ENCODE results near the gene PRLR.

Gene PRLR

DNA sequence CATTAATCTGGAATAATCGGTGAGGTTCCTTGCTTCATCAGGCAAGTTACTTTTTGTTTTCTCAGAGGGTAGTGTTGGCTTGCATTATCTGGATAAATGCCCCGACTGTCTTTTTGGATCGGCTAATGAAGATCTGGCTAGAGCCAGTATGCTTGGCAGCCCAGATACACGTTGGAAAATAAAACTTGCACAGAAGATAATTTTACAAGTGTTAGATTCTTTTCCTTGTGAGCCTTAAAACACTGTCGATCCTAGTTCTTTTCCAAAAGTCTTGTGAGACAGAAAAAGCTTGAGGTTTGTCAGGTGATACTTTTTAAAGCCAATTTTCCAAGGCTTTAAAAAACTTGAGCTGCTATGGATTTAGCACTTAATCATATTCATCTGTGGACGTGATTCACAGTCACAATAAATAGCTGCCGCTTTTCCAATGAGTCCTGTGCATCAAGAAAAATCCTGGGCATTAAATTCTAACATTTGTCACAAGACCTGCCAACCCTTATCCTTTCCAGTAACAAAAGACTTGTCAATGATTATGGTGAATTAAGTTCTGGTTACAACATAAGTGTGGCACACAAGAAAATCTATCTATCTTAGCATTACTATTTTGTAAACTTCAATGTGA lies 68.5 kb downstream of the PRLR start:
- TF ChIP-seq, protein P1, sequence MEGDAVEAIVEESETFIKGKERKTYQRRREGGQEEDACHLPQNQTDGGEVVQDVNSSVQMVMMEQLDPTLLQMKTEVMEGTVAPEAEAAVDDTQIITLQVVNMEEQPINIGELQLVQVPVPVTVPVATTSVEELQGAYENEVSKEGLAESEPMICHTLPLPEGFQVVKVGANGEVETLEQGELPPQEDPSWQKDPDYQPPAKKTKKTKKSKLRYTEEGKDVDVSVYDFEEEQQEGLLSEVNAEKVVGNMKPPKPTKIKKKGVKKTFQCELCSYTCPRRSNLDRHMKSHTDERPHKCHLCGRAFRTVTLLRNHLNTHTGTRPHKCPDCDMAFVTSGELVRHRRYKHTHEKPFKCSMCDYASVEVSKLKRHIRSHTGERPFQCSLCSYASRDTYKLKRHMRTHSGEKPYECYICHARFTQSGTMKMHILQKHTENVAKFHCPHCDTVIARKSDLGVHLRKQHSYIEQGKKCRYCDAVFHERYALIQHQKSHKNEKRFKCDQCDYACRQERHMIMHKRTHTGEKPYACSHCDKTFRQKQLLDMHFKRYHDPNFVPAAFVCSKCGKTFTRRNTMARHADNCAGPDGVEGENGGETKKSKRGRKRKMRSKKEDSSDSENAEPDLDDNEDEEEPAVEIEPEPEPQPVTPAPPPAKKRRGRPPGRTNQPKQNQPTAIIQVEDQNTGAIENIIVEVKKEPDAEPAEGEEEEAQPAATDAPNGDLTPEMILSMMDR (IDR thresholded peaks at IDR 0.05): no peak
- Histone ChIP-seq H3K27ac (no peak overlapping the region), H3K4me3 (no peak overlapping the region)
- DNase-seq (ENCODE audit: low spot score): no peak

DNA sequence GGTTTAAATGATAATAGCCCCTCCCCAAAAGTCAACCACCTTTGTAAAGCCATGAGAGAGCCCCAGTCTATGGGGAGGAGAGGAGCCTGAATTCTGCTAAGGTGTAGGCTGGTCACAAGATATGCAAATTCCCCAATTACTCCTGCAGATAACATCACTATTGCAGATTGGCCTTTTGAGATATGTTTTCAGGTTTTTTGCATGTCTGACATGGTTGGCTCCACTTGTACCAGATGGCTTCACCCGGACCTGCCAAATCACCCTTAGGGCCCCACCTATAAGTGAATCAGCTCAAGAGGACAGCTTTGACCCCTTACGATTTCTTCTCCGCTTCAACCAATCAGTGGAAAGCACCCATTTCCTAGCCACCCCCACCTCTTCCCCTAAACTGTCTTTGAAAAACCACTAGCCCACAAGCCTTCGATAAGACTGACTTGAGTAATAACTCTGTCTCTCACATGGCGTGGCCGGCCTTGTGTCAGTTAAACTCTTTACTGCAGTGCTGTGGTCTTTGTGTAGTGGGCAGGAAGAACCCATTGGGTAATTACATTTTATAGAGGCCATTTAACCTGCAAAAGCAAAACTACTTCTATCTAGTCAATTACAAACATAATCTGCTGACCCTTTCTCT lies 69.7 kb downstream of the PRLR start:
- no peak for DNase-seq (ENCODE audit: low spot score)
- H3K27ac ChIP-seq: peak overlapping the region in 1 of 2 donors; percentile 47
- TF ChIP-seq, protein P1 (IDR thresholded peaks at IDR 0.05): no peak
- no peak overlapping the region for H3K4me3 ChIP-seq

- TF ChIP-seq, protein P1 (IDR thresholded peaks at IDR 0.05): no peak
- H3K27ac ChIP-seq: peak overlapping the region in 1 of 2 donors; percentile 47
- H3K4me3 ChIP-seq: no peak overlapping the region
- DNase-seq (ENCODE audit: low spot score): no peak
Observed at GRCh38 chr5:35159370-35159742, 70.9 kb downstream of the PRLR start.

DNA sequence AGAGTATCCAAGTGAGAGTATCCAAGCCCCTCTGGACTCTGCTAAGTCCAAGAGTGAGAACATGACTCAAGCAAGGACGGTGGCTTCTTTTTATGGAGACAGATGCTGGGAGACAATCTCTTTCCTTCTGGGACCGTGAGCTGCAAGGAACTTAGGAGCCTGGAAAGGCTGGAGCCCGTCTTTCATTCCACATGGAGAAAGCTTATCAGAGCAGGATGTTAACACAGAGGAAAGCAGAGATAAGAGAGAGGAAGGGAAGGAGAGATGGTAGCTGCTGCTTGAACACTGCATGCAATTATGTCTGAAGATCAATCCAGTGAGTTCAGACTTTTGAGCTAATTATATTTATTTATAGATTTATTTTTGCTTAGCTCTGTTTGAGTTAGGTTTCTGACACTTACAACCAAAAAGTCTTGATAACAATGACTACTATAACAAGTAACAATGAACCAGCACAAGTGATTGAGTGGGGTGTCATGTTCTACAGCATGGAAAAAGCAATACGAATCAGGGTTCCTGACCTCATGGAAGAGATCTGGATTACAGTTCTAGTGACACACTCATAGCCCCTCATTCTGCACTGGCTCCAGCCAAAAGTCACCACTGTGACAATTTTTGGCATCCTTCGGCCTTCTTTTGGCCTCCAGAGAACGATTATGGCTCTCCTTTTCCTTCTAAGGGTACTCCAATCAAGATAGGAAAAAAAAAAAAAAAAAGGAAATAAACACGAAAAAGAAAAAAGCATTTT lies 71.5 kb downstream of the PRLR start:
- Histone ChIP-seq H3K27ac (no peak overlapping the region), H3K4me3 (no peak overlapping the region)
- DNase-seq (ENCODE audit: low spot score): no peak
- TF ChIP-seq, protein P1 (IDR thresholded peaks at IDR 0.05): no peak

DNA sequence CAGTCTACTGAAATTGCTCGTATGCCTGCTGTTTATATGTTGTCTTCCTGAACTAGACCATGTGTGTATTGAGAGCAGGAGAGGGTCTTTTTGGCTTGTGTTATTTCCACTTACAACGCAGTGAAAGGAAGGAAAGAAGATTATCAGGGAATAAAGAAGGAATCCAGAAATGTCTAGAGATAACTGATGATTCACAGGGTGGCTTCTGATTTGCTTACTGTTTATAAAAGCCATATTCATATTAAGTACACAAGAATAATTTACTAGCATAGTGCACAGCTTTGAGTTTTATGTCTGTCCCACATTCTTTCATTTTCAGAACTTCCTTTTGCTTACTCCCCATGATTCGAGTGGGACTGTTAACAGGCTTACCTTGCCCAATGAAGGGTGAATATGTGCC lies 72.1 kb downstream of the PRLR start:
- Histone ChIP-seq H3K27ac (no peak overlapping the region), H3K4me3 (no peak overlapping the region)
- no peak for DNase-seq (ENCODE audit: low spot score)
- TF ChIP-seq, protein P1 (IDR thresholded peaks at IDR 0.05): no peak

GRCh38 chr5:35153375-35153932 lies 76.8 kb downstream of the PRLR start:
- TF ChIP-seq, protein P1 (IDR thresholded peaks at IDR 0.05): no peak
- DNase-seq (ENCODE audit: low spot score): no peak
- Histone ChIP-seq H3K4me3 (no peak overlapping the region), H3K27ac (no peak overlapping the region)

Data from coronary artery (tissue), 2 donors.